Neural progenitor cell (in vitro differentiated cells): ENCODE data around the gene UVSSA. TPM values are rescaled to one million over a fixed set of nuclear protein-coding genes. Genes with fewer than 3 reads are reported as not detected.

Experiments used
- DNase-seq: peaks from one replicate; pipeline ENCODE4 v3.0.0-alpha.2; 2016; ENCODE audit warnings: low spot score
- H2AFZ ChIP-seq: fragments of 200-600 bp; sonication (generic); replicated peaks from 2 replicates; pipeline ENCODE4 v1.6.1; 2016; ENCODE audit warnings: antibody characterized with exemption
- H3F3A ChIP-seq: fragments of 200-600 bp; sonication (generic); 2 replicates; pipeline ENCODE4 v1.6.1; 2016; ENCODE audit warnings: antibody characterized with exemption, low read depth
- H3K27ac ChIP-seq: fragments of 200-600 bp; sonication (generic); 2 replicates; pipeline ENCODE4 v1.5.1; 2016; ENCODE audit warnings: mild to moderate bottlenecking
- H3K27me3 ChIP-seq: fragments of 200-600 bp; sonication (generic); 2 replicates; pipeline ENCODE4 v1.6.1; 2016; ENCODE audit warnings: mild to moderate bottlenecking, moderate library complexity
- H3K36me3 ChIP-seq: fragments of 200-600 bp; sonication (generic); 2 replicates; pipeline ENCODE4 v1.5.1; 2016
- H3K4me1 ChIP-seq: fragments of 200-600 bp; sonication (generic); 2 replicates; pipeline ENCODE4 v1.6.1; 2016; ENCODE audit warnings: mixed run types
- H3K4me2 ChIP-seq: fragments of 200-600 bp; sonication (generic); 2 replicates; pipeline ENCODE4 v1.6.1; 2016
- H3K4me3 ChIP-seq: fragments of 200-600 bp; sonication (generic); 2 replicates; pipeline ENCODE4 v1.5.1; 2016
- H3K79me2 ChIP-seq: fragments of 200-600 bp; sonication (generic); 2 replicates; pipeline ENCODE4 v1.6.1; 2016; ENCODE audit warnings: low read depth
- H3K9ac ChIP-seq: fragments of 200-600 bp; sonication (generic); 2 replicates; pipeline ENCODE4 v1.6.1; 2016
- H3K9me3 ChIP-seq: fragments of 200-600 bp; sonication (generic); 2 replicates; pipeline ENCODE4 v1.5.1; 2016; ENCODE audit warnings: low read depth
- H4K20me1 ChIP-seq: fragments of 200-600 bp; sonication (generic); 2 replicates; pipeline ENCODE4 v1.6.1; 2016; ENCODE audit warnings: low read depth
- H3K27ac Mint-ChIP-seq: 3 replicates; pipeline ENCODE4 v1.8.0; 2021; ENCODE audit warnings: mixed read lengths
- H3K27me3 Mint-ChIP-seq: 2 replicates; pipeline ENCODE4 v1.8.0; 2022; ENCODE audit warnings: low read depth, mild to moderate bottlenecking, inconsistent platforms, moderate library complexity, mixed read lengths; ENCODE audit not compliant: insufficient read depth
- H3K36me3 Mint-ChIP-seq: 3 replicates; pipeline ENCODE4 v1.8.0; 2021; ENCODE audit warnings: mixed read lengths
- H3K4me1 Mint-ChIP-seq: 3 replicates; pipeline ENCODE4 v1.8.0; 2021; ENCODE audit warnings: mixed read lengths
- H3K4me3 Mint-ChIP-seq: 3 replicates; pipeline ENCODE4 v1.8.0; 2021; ENCODE audit warnings: mild to moderate bottlenecking, moderate library complexity, mixed read lengths
- H3K9me3 Mint-ChIP-seq: 3 replicates; pipeline ENCODE4 v1.8.0; 2020; ENCODE audit warnings: mixed read lengths
- EZH2 ChIP-seq: fragments of 200-600 bp; sonication (generic); IDR thresholded peaks from 2 replicates; pipeline ENCODE4 v1.6.1; 2017; ENCODE audit warnings: antibody characterized with exemption, mild to moderate bottlenecking, moderate library complexity
- EZH2phosphoT487 ChIP-seq: fragments of 200-600 bp; sonication (generic); IDR thresholded peaks from 2 replicates; pipeline ENCODE4 v1.6.1; 2017; ENCODE audit warnings: antibody characterized with exemption
- total RNA-seq: library from RNA; depleted of rRNA; stranded (reverse); fragments of >200 nt; gene quantifications from 2 replicates; pipeline ENCODE4 v1.2.3, GENCODE V29; 2015; ENCODE audit warnings: low replicate concordance
- TF ChIP-seq, protein P1 (sequence below): fragments of 200-600 bp; sonication (generic); IDR thresholded peaks from 2 replicates; pipeline ENCODE4 v1.5.1; 2017; ENCODE audit warnings: antibody characterized with exemption, mild to moderate bottlenecking

Gene UVSSA
- total RNA-seq, 1 donor from 2014 or later = 10.9 TPM

DNA sequence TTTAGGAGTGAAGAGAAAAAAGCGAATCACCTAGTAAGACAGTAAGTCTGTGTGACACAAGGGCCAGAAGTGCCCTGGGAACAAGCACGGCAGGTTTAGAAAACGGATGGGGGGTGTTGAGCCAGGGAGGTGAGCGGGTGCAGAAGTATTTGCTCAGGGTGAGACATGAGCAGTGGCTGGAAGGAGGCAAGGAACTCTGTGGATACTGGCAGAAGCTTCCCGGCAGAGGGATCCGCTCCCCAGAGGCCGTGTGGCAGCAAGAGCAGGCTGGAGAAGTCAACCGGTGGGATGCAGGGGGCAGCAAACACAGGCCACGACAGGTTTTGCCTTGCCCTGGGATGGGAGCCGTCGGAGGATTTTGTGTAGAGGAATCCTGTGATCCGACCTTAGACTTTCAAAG lies 2.3 kb upstream of the UVSSA start:
- Mint-ChIP-seq H3K27me3 (peaks cover 9% of the 10 kb centered on the region), H3K4me1 (peaks cover 27% of the 10 kb centered on the region), H3K36me3 (peaks cover 33% of the 10 kb centered on the region), H3K9me3 (peaks cover 3% of the 10 kb centered on the region), H3K27ac (peak overlapping the region; percentile 61), H3K4me3 (peak overlapping the region; percentile 92)
- TF ChIP-seq, protein P1, sequence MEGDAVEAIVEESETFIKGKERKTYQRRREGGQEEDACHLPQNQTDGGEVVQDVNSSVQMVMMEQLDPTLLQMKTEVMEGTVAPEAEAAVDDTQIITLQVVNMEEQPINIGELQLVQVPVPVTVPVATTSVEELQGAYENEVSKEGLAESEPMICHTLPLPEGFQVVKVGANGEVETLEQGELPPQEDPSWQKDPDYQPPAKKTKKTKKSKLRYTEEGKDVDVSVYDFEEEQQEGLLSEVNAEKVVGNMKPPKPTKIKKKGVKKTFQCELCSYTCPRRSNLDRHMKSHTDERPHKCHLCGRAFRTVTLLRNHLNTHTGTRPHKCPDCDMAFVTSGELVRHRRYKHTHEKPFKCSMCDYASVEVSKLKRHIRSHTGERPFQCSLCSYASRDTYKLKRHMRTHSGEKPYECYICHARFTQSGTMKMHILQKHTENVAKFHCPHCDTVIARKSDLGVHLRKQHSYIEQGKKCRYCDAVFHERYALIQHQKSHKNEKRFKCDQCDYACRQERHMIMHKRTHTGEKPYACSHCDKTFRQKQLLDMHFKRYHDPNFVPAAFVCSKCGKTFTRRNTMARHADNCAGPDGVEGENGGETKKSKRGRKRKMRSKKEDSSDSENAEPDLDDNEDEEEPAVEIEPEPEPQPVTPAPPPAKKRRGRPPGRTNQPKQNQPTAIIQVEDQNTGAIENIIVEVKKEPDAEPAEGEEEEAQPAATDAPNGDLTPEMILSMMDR = no peak
- TF ChIP-seq EZH2 = no peak
- TF ChIP-seq EZH2phosphoT487 = no peak
- Histone ChIP-seq H3K27ac (no peak overlapping the region), H3K9ac (no peak overlapping the region), H3K36me3 (no peaks in the 10 kb centered on the region), H3K4me3 (no peak overlapping the region), H2AFZ (no peak overlapping the region), H3K27me3 (no peaks in the 10 kb centered on the region), H3K9me3 (no peaks in the 10 kb centered on the region), H3K4me1 (peaks cover 7% of the 10 kb centered on the region), H3K79me2 (peaks cover 31% of the 10 kb centered on the region), H3K4me2 (no peak overlapping the region), H3F3A (peaks cover 47% of the 10 kb centered on the region), H4K20me1 (no peaks in the 10 kb centered on the region)
- no peak for DNase-seq

DNA sequence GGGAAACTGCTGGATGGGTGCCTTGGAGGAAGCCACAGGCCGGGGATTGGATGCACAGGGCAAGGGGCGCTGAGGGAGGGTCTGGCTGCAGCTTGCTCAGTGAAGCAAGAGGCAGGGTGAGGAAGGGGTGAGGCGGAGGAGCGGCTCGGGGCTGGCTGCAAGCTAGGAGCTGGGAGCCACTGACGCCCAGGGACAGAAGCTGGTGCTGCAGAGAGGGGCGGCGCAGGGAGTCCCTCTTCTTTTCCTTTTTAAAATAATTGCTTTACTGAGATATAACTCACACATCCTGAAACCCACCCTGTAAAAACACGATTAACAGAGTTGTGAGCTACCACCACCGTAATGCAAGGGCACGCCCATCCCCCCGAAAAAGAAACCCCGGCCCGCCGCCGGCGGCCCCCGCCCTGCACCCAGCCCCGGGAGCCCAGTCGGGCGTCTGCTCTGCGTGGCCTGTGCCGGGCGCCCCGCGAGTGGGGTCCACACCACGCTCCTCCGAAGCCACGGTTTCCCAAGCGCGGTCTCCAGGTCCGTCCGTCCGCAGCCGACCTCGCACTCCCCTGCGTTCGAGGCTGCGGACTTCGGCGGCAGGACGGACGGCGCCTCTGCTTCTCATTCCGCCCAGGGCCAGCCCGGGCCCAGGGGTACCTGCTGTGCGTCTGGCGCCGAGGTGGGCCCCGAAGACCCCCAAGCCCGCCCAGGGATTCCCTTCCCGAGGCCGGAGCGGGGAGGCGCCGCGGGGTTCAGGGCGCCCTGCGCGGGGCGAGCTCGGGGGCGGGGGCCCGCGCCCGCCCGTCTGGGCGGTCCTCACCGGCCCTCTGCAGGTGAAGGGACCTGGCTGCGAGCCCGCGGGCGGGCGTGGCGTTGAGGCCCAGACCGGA lies 866 bp upstream of the UVSSA start:
- Histone ChIP-seq H3F3A (peaks cover 47% of the 10 kb centered on the region), H2AFZ (peak overlapping the region; percentile 62), H3K9ac (peak overlapping the region; percentile 34), H3K9me3 (no peaks in the 10 kb centered on the region), H3K27ac (peak overlapping the region; percentile 64), H3K4me1 (peaks cover 7% of the 10 kb centered on the region), H3K36me3 (no peaks in the 10 kb centered on the region), H3K4me2 (peak overlapping the region; percentile 97), H3K4me3 (peak overlapping the region; percentile 84), H4K20me1 (no peaks in the 10 kb centered on the region), H3K79me2 (peaks cover 31% of the 10 kb centered on the region), H3K27me3 (no peaks in the 10 kb centered on the region)
- Mint-ChIP-seq H3K4me1 (peaks cover 27% of the 10 kb centered on the region), H3K36me3 (peaks cover 30% of the 10 kb centered on the region), H3K27me3 (peaks cover 9% of the 10 kb centered on the region), H3K27ac (peak overlapping the region; percentile 89), H3K9me3 (peaks cover 3% of the 10 kb centered on the region), H3K4me3 (peak overlapping the region; percentile 92)
- DNase-seq = peak; percentile 85
- TF ChIP-seq, protein P1 = no peak
- no peak for TF ChIP-seq EZH2phosphoT487
- no peak for TF ChIP-seq EZH2

DNA sequence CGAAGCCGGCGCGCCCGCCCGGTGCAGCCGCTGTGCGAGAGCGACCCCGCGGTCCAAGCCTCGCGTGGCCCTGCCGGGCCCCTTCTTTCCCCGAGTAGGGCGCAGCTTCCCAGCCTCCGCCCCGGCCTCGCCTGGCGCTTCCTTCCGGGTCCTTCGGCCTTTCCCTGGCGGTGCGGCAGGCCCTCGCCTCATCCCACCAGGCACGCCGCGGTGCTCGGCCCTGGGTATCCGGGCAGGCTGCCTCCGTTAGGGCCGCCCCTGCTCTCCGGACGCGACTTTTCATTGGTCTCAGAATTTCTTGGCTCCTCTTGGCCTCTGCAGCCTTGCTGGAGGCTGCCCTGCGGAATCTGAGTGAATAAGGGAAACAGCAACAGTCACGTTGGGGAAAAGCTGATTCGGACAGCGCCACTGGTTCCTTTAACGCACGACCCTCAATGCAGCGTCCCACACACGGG lies 429 bp downstream of the UVSSA start:
- H3K27ac ChIP-seq = peak overlapping the region; percentile 92
- peaks cover 31% of the 10 kb centered on the region for H3K79me2 ChIP-seq
- H2AFZ ChIP-seq = peak overlapping the region; percentile 26
- no peaks in the 10 kb centered on the region for H3K27me3 ChIP-seq
- peaks cover 3% of the 10 kb centered on the region for H3K9me3 Mint-ChIP-seq
- H3K27me3 Mint-ChIP-seq = peaks cover 3% of the 10 kb centered on the region
- DNase-seq = no peak
- H3F3A ChIP-seq = peaks cover 47% of the 10 kb centered on the region
- peaks cover 7% of the 10 kb centered on the region for H3K4me1 ChIP-seq
- no peaks in the 10 kb centered on the region for H3K9me3 ChIP-seq
- no peaks in the 10 kb centered on the region for H3K36me3 ChIP-seq
- no peak overlapping the region for H3K27ac Mint-ChIP-seq
- H4K20me1 ChIP-seq = peaks cover 6% of the 10 kb centered on the region
- peaks cover 22% of the 10 kb centered on the region for H3K36me3 Mint-ChIP-seq
- H3K9ac ChIP-seq = peak overlapping the region; percentile 90
- peak overlapping the region; percentile 99 for H3K4me2 ChIP-seq
- H3K4me3 ChIP-seq = peak overlapping the region; percentile 93
- peak overlapping the region; percentile 92 for H3K4me3 Mint-ChIP-seq
- H3K4me1 Mint-ChIP-seq = peaks cover 31% of the 10 kb centered on the region
- TF ChIP-seq EZH2phosphoT487 (no peak), EZH2 (no peak)
- TF ChIP-seq, protein P1 = peak; percentile 9
